Stimulated activated CD8-positive, alpha-beta memory T cell treated with anti-CD3 and anti-CD28 coated beads, Interleukin-7, amount 100 ng/mL, for 1 hour (primary cell): Measurements from ENCODE around the gene MYO5B.

ENCODE experiments used
- DNase-seq, 2 donors: peaks; one replicate each; pipeline ENCODE4 v3.0.0-alpha.2; 2020; ENCODE audit warnings: low read depth in 2 of 2

MYO5B gene

GRCh38 chr18:50189160-50189559 lies 5.8 kb downstream of the MYO5B start:
- no peak for DNase-seq

- DNase-seq = no peak
Measured at GRCh38 chr18:50188652-50189051, 6.3 kb downstream of the MYO5B start.

GRCh38 chr18:50187659-50188058 lies 7.3 kb downstream of the MYO5B start:
- no peak for DNase-seq

GRCh38 chr18:50186385-50186784 lies 8.6 kb downstream of the MYO5B start:
- no peak for DNase-seq

- DNase-seq = no peak
Measured at GRCh38 chr18:50183556-50183955, 11.4 kb downstream of the MYO5B start.

GRCh38 chr18:50182511-50182910 lies 12.4 kb downstream of the MYO5B start:
- no peak for DNase-seq

- DNase-seq = no peak
Measured at GRCh38 chr18:50181590-50181989, 13.4 kb downstream of the MYO5B start.

GRCh38 chr18:50179465-50179864 lies 15.5 kb downstream of the MYO5B start:
- DNase-seq = no peak

- no peak for DNase-seq
Measured at GRCh38 chr18:50177294-50177992, 17.5 kb downstream of the MYO5B start.

- DNase-seq = no peak
Measured at GRCh38 chr18:50172367-50172766, 22.6 kb downstream of the MYO5B start.

GRCh38 chr18:50171406-50171805 lies 23.5 kb downstream of the MYO5B start:
- DNase-seq = no peak

GRCh38 chr18:50170004-50170403 lies 24.9 kb downstream of the MYO5B start:
- no peak for DNase-seq

GRCh38 chr18:50169149-50169548 lies 25.8 kb downstream of the MYO5B start:
- no peak for DNase-seq

- DNase-seq = no peak
Measured at GRCh38 chr18:50167966-50168365, 27.0 kb downstream of the MYO5B start.

- DNase-seq = no peak
Measured at GRCh38 chr18:50166901-50167300, 28.0 kb downstream of the MYO5B start.

GRCh38 chr18:50163505-50163904 lies 31.4 kb downstream of the MYO5B start:
- no peak for DNase-seq

- no peak for DNase-seq
Measured at GRCh38 chr18:50162486-50163304, 32.3 kb downstream of the MYO5B start.

GRCh38 chr18:50161597-50162205 lies 33.2 kb downstream of the MYO5B start:
- no peak for DNase-seq

- DNase-seq = no peak
Measured at GRCh38 chr18:50159654-50160046, 35.3 kb downstream of the MYO5B start.

GRCh38 chr18:50158866-50159653 lies 35.9 kb downstream of the MYO5B start:
- no peak for DNase-seq

GRCh38 chr18:50155406-50155805 lies 39.5 kb downstream of the MYO5B start:
- DNase-seq = no peak

- no peak for DNase-seq
Measured at GRCh38 chr18:50154420-50154819, 40.5 kb downstream of the MYO5B start.
